ENCODE results near the gene SNRPA. TPM values are rescaled to one million over a fixed set of nuclear protein-coding genes. Genes with fewer than 3 reads are reported as not detected.

Gene SNRPA
- total RNA-seq, 2 experiments from 2014 or later, result 149 to 182 TPM

DNA sequence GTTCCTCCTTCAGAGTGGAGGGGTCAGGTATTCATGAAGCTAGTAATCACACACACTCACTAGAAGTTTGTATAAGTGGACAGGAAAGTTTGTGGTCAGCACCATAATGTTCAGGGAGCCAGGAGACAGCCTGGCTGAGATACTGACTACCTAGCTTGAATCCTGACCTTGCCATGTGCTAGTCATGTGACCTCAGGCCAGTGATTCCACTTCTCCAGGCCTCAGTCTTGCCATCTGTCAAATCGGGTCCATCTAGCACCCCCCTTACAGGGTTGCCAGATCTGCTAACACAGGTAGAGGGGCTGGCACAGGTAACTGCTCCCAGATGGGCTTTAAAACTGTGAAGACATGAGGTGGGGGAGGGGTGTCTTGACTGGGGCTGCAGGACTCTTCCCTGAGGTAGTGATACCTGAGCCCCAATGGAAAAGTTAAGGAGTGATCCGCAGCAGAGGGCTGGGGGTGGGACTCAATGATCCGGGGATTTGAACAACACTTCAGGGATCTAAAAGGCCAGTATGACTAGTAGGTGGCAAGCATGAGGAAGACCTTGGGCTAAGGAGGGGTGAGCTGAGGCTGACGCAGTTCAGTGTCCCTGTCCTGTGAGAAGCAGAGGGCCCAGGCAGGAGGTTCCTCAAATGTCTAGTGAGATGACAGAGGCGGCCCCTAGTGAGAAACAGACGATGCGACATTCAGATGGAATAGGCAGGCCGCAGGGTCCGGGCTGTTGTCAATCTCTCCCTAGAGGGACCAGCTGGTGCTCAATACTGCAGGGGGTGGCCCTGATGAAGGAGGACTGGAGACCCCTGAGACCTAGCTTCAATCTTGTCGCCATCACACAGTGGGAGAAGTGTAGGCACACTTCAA lies 9.2 kb upstream of the SNRPA start:
- Mint-ChIP-seq H3K27me3 (no peaks in the 10 kb centered on the region), H3K27ac (no peak overlapping the region), H3K4me3 (no peak overlapping the region), H3K9me3 (no peaks in the 10 kb centered on the region), H3K4me1 (peaks cover 5% of the 10 kb centered on the region), H3K36me3 (ENCODE audit: low read depth) (peaks cover 7% of the 10 kb centered on the region)
- ChIA-PET POLR2A (no interaction called here), CTCF (interaction anchor here (1.4 to 3.5 kb wide), 2 partner anchors 8 to 15 kb away, joined by 7 to 10 read pairs; no protein-coding TSS in a partner anchor)
- DNase-seq, result no peak

DNA sequence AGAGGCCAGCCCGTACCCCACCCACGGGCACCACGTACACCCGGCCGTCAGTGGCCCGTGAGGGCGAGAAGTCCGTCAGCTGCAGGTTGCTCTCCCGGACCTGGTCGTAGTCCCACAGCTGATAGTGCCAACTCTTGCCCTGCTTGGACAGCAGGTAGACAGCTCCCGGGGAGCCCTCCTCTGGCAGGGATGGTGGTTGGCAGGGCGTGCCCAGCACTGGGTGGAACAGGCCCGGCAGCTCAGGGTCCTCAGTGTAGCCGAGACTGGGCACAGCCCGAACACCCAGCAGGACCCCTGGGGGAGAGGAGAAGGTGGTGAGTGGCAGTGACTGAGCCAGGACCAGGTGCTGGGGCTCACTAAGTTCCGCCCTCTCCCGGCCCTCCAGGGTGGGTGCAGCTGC lies 8.5 kb upstream of the SNRPA start:
- H3K36me3 Mint-ChIP-seq (ENCODE audit: low read depth), result peaks cover 6% of the 10 kb centered on the region
- H3K27me3 Mint-ChIP-seq, result no peaks in the 10 kb centered on the region
- CTCF ChIA-PET, result interaction anchor here (0.6 to 3.5 kb wide), 4 partner anchors 8 to 318 kb away, joined by 3 to 10 read pairs (median 5); no protein-coding TSS in a partner anchor
- POLR2A ChIA-PET, result no interaction called here
- H3K9me3 Mint-ChIP-seq, result no peaks in the 10 kb centered on the region
- no peak overlapping the region for H3K4me3 Mint-ChIP-seq
- H3K27ac Mint-ChIP-seq, result no peak overlapping the region
- DNase-seq, result no peak
- H3K4me1 Mint-ChIP-seq, result peaks cover 5% of the 10 kb centered on the region

DNA sequence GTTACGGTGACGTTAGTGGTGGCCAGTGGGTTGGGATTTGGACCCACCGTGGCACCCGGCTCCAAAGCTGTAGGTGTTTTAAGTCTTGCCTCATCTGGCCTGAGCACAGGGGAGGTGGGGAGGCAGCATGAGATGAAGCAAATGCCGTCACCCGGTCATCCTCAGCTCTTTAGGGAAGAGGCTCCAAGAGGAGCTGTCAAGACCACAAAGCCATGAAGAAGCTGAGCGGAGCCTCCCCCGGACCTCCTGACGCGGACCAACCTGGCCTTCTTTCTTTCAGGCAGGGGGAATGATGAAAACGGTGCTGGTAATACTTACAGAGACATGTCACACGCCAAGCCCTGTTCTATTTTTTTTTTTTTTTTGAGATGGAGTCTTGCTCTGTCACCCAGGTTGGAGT lies 8.1 kb upstream of the SNRPA start:
- no peaks in the 10 kb centered on the region for H3K27me3 Mint-ChIP-seq
- H3K36me3 Mint-ChIP-seq (ENCODE audit: low read depth), result peaks cover 3% of the 10 kb centered on the region
- ChIA-PET CTCF (interaction anchor here (0.6 to 3.5 kb wide), 5 partner anchors 9 to 318 kb away, joined by 3 to 10 read pairs (median 5); no protein-coding TSS in a partner anchor), POLR2A (no interaction called here)
- no peak for DNase-seq
- H3K9me3 Mint-ChIP-seq, result no peaks in the 10 kb centered on the region
- H3K27ac Mint-ChIP-seq, result no peak overlapping the region
- H3K4me1 Mint-ChIP-seq, result peaks cover 5% of the 10 kb centered on the region
- no peak overlapping the region for H3K4me3 Mint-ChIP-seq

DNA sequence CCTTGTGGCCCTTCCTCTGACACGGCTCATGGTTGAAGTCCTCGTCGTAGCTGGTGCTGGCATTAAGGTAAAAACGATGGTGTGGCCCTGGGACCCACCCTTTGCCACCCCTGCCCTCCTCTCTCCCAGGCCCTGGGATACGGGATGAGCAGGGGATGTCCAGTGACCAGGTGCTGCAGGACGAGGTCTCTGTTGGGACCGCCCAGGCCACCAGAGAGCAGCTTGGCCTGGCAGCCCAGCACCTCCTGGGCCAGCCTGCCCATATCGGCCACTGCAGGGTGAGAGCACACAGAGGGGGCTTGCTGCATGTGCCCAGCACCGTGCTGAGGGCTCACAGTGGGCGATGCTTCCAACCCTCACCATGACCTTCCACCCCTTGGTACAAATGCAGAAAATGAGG lies 7.1 kb upstream of the SNRPA start:
- no peak for DNase-seq
- POLR2A ChIA-PET, result no interaction called here
- Mint-ChIP-seq H3K27ac (no peak overlapping the region), H3K27me3 (no peaks in the 10 kb centered on the region), H3K9me3 (no peaks in the 10 kb centered on the region), H3K4me3 (no peak overlapping the region), H3K4me1 (peaks cover 7% of the 10 kb centered on the region), H3K36me3 (ENCODE audit: low read depth) (peaks cover 7% of the 10 kb centered on the region)
- CTCF ChIA-PET, result interaction anchor here (1.1 to 3.5 kb wide), 5 partner anchors 9 to 76 kb away, joined by 3 to 10 read pairs (median 4); no protein-coding TSS in a partner anchor

DNA sequence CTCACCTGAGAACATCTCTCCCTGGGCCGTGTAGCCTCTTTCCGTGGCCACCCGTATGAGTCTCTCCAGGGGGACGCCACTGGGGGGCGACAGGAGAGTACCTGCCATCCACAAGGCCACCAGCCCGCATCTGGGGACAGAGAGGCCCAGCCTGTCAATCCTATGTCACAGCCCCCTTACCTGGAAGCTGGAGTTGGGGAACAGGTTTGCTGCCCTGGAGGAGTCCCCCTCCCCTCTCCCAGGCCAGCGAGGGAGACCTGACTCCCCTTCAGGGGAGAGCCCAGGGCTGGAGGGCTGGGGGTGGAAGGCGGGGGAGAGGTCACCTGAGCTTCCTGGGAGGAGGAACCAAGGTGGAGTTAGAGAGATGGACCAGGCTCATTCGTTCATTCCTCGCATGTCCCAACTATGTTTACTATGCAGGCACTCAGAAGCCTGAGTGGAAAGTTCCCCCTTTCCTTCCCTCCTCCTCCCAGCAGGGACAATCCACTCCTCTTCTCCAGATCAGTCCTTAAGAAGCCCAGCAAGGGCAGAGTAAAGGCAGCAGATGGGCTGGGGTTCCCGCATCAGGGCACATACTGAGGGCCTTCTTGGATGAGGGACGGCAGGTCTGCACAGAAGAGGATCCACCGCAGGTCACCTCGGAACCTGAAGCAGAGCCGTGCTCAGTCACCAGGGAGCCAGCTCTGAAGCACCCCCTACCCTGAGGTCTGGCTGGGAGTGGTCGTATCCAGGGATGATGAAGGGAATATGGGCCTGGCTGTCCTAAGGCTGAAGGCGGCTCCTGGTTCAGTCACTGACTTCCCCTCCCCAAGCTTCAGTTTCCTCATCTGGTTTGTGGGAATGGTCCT lies 6.2 kb upstream of the SNRPA start:
- no peaks in the 10 kb centered on the region for H3K9me3 Mint-ChIP-seq
- DNase-seq, result peak; percentile 18
- ChIA-PET POLR2A (no interaction called here), CTCF (interaction anchor here (1.1 to 3.5 kb wide), 5 partner anchors 8 to 75 kb away, joined by 4 to 10 read pairs (median 4); no protein-coding TSS in a partner anchor)
- no peak overlapping the region for H3K27ac Mint-ChIP-seq
- H3K27me3 Mint-ChIP-seq, result no peaks in the 10 kb centered on the region
- H3K4me3 Mint-ChIP-seq, result no peak overlapping the region
- H3K4me1 Mint-ChIP-seq, result peaks cover 15% of the 10 kb centered on the region
- H3K36me3 Mint-ChIP-seq (ENCODE audit: low read depth), result peaks cover 10% of the 10 kb centered on the region

DNA sequence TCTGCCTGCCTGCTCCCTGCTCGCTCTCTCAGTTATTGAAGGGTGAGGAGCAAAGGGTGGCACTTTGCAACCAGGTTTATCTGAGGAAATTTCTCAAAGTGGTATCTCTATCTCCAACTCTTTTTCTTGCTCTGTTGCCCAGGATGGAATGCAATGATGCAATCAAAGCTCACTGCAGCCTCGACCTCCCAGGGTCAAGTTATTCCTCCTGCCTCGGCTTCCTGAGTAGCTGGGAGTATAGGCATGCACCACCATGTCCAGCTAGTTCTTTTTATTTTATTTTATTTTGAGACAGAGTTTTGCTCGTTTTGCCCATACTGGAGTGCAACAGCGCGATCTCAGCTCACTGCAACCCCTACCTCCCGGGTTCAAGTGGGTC lies 5.6 kb upstream of the SNRPA start:
- H3K4me1 Mint-ChIP-seq, result peaks cover 19% of the 10 kb centered on the region
- H3K27ac Mint-ChIP-seq, result no peak overlapping the region
- H3K9me3 Mint-ChIP-seq, result no peaks in the 10 kb centered on the region
- H3K36me3 Mint-ChIP-seq (ENCODE audit: low read depth), result peaks cover 12% of the 10 kb centered on the region
- CTCF ChIA-PET, result interaction anchor here (1.3 to 3.5 kb wide), 3 partner anchors 8 to 74 kb away, joined by 4 to 10 read pairs (median 5); no protein-coding TSS in a partner anchor
- POLR2A ChIA-PET, result no interaction called here
- DNase-seq, result no peak
- H3K4me3 Mint-ChIP-seq, result no peak overlapping the region
- no peaks in the 10 kb centered on the region for H3K27me3 Mint-ChIP-seq

DNA sequence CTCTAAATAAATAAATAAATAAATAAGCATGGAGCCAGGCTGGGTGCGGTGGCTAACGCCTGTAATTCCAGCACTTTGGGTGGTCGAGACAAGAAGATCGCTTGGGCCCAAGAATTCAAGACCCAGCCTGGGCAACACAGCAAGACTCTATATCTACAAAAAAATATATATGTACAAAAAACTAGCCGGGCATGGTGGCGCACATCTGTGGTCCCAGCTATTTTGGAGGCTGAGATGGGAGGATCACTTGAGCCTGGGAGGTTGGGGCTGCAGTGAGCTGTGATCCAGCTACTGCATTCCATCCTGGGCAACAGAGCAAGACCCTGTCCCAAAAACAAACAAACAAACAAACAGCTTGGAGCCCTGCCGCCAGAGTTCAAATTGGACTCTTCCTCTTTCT lies 3.5 kb upstream of the SNRPA start:
- Mint-ChIP-seq H3K9me3 (no peaks in the 10 kb centered on the region), H3K4me1 (peaks cover 23% of the 10 kb centered on the region), H3K36me3 (ENCODE audit: low read depth) (peaks cover 27% of the 10 kb centered on the region), H3K27ac (no peak overlapping the region), H3K4me3 (no peak overlapping the region), H3K27me3 (no peaks in the 10 kb centered on the region)
- no peak for DNase-seq
- POLR2A ChIA-PET, result interaction anchor here (0.7 kb wide), 1 partner anchor 60 kb away, joined by 3 read pairs; no protein-coding TSS in a partner anchor
- CTCF ChIA-PET, result interaction anchor here (0.8 to 2.1 kb wide), 4 partner anchors 9 to 48 kb away, joined by 3 to 6 read pairs (median 4); partner anchors contain the start of genes COQ8B and ITPKC

DNA sequence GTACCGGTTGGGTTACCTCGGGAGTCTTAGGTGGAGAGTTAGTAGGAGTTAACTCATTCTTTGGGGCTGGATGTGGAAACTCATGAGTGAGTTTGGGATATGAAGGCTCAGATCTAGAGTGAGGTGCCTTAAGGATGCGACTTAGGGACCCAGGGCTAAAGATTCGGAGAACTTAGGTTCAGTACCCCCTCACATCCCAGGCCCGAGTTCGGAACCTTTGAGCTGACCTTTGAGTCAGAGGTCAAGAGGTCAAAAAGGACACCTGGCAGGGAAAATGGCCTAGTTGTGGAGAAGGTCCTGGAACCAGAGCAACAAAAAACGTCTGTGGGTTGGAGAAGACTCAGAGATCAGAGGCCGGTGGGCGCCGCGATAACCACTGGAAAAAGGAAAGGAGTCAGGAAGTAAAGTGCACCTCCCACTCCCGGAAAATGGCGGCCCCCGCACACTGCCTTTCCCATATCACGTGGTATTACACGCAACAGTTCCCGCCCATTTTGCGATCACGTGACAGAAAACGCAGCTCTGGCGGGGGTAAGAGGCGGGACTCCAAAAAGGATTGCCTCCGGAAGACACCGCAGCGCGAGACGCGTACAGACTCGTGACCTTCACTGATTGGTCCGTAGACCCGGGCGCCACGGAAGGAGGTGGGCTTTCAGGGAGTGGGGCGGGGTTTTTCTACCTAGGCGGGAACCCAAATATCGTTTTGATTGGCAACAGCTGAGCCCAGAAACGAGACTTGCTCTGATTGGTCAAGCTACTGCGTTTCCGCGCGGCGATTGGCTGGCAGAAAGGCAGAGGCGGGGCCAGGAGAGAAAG lies 737 bp upstream of the SNRPA start, which contains the start of gene ACTMAP:
ACTMAP (minus strand) TSS at position 420 of the 816 bp plus-strand sequence. CDS start 674 bp downstream, outside the sequence.
- peak; percentile 100 for DNase-seq
- Mint-ChIP-seq H3K36me3 (ENCODE audit: low read depth) (peaks cover 40% of the 10 kb centered on the region), H3K27ac (peak within 1 kb of the TSS; percentile 100), H3K4me3 (peak within 1 kb of the TSS; percentile 100), H3K9me3 (no peaks in the 10 kb centered on the region), H3K4me1 (peaks cover 40% of the 10 kb centered on the region), H3K27me3 (no peaks in the 10 kb centered on the region)
- POLR2A ChIA-PET, result interaction anchor here (0.6 to 0.9 kb wide), 2 partner anchors 28 to 398 kb away, joined by 3 to 10 read pairs; partner anchors contain the start of gene RAB4B
- CTCF ChIA-PET, result interaction anchor here (0.5 to 3.1 kb wide), 10 partner anchors 8 to 116 kb away, joined by 3 to 9 read pairs (median 4); partner anchors contain the start of genes COQ8B and ITPKC

DNA sequence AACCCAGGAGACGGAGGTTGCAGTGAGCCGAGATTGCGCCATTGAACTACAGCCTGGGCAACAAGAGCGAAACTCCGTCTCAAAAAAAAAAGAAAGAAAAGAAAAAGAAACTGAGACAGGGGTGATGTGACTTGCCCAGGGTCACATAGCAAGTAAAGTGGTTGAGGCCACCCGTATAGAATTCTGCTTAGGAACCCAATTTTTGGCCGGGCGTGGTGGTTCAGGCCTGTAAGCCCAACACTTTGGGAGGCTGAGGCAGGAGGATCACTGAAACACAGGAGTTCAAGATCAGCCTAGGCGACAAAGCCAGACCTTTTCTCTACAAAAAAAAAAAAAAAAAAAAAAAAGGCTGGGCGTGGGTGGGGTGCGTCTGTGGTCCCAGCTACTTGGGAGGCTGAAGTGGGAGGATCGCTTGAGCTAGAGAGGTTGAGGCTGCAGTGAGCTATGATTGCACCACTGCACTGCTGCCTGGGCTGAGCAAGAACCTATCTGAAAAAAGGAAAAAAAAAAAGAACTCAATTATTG lies 1.3 kb downstream of the SNRPA start:
- H3K4me1 Mint-ChIP-seq, result peaks cover 57% of the 10 kb centered on the region
- peaks cover 57% of the 10 kb centered on the region for H3K36me3 Mint-ChIP-seq (ENCODE audit: low read depth)
- peak overlapping the region; percentile 100 for H3K27ac Mint-ChIP-seq
- peak overlapping the region; percentile 100 for H3K4me3 Mint-ChIP-seq
- POLR2A ChIA-PET, result interaction anchor here (0.7 kb wide), 1 partner anchor 19 kb away, joined by 11 read pairs; no protein-coding TSS in a partner anchor
- CTCF ChIA-PET, result interaction anchor here (0.5 to 2.8 kb wide), 8 partner anchors 8 to 340 kb away, joined by 3 to 14 read pairs (median 4); no protein-coding TSS in a partner anchor
- no peaks in the 10 kb centered on the region for H3K27me3 Mint-ChIP-seq
- DNase-seq, result no peak
- H3K9me3 Mint-ChIP-seq, result no peaks in the 10 kb centered on the region

DNA sequence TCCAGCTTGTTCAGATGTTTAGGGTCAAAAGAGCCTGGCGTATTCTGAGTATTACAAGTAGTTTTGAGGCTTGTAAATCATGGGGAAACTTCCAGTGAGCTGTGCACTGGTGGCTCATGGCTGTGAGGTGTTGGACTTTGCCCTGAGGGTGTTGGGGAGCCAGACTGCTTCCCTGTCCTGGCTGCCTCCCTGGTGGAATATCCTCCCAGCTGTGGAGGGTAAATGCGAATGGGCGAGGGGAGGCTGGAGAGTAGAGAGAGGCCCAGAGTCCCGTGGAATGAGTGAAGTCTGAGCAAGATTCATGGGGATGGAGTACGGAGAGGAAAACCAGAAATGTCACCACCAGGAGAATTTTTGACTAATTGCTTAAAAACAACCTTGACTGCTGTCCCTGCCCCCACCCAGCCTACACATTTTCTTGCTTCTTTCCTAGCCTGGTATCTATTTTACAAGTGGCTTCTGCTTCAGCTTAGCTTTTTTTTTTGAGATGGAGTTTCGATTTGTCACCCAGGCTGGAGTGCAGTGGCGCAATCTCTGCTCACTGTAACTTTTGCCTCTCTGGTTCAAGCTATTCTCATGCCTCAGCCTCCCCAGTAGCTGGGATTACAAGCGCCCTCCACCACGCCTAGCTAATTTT lies 3.7 kb downstream of the SNRPA start:
- peaks cover 51% of the 10 kb centered on the region for H3K4me1 Mint-ChIP-seq
- no peaks in the 10 kb centered on the region for H3K27me3 Mint-ChIP-seq

DNA sequence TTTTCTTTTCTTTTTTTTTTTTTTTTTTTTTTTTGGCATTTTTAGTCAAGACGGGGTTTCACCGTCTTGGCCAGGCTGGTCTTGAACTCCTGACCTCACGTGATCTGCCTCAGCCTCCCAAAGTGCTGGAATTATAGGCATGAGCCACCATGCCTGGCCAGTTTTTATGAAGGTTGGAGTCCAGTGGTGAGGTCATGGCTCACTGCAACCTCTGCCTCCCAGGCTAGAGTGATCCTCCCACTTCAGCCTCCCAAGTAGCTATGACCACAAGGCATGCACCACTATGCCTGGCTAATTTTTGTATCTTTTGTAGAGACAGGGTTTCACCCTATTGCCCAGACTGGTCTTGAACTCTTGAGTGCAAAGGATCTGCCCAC lies 4.2 kb downstream of the SNRPA start:
- POLR2A ChIA-PET, result no interaction called here
- CTCF ChIA-PET, result interaction anchor here (0.6 to 5.0 kb wide), 5 partner anchors 18 to 278 kb away, joined by 3 to 25 read pairs (median 3); partner anchors contain the start of gene RAB4B
- no peaks in the 10 kb centered on the region for H3K27me3 Mint-ChIP-seq
- peaks cover 49% of the 10 kb centered on the region for H3K4me1 Mint-ChIP-seq
- H3K9me3 Mint-ChIP-seq, result no peaks in the 10 kb centered on the region
- no peak for DNase-seq
- no peak overlapping the region for H3K4me3 Mint-ChIP-seq
- H3K36me3 Mint-ChIP-seq (ENCODE audit: low read depth), result peaks cover 65% of the 10 kb centered on the region
- H3K27ac Mint-ChIP-seq, result peak overlapping the region; percentile 31

More for the DNA sequence above, 3.7 kb downstream of the SNRPA start:
- DNase-seq, result no peak
- H3K36me3 Mint-ChIP-seq (ENCODE audit: low read depth), result peaks cover 64% of the 10 kb centered on the region
- H3K4me3 Mint-ChIP-seq, result peak overlapping the region; percentile 76
- ChIA-PET POLR2A (interaction anchor here (0.6 kb wide), 1 partner anchor 44 kb away, joined by 5 read pairs; no protein-coding TSS in a partner anchor), CTCF (interaction anchor here (0.6 to 5.0 kb wide), 5 partner anchors 23 to 278 kb away, joined by 3 to 25 read pairs (median 3); partner anchors contain the start of gene RAB4B)
- no peaks in the 10 kb centered on the region for H3K9me3 Mint-ChIP-seq
- H3K27ac Mint-ChIP-seq, result peak overlapping the region; percentile 91
